Heart left ventricle (tissue), 16 donors: ENCODE data around the gene COL19A1. TPM values are rescaled to one million over a fixed set of nuclear protein-coding genes. Genes with fewer than 3 reads are reported as not detected.

Source experiments
- ATAC-seq, 4 donors: fragments of 200-7000 bp; cut with Tn5 transposase; one replicate each; pipeline ENCODE4 v1.9.1; 2020 to 2022; ENCODE audit warnings: moderate library complexity in 4 of 4, mild to moderate bottlenecking in 3 of 4, moderate number of reproducible peaks in 1 of 4
- DNase-seq, 5 donors: peaks; one replicate each; pipeline ENCODE4 v3.0.0-alpha.2; 2020
- H3K27ac ChIP-seq, 12 donors: fragments of 200-600 bp; sonication (generic) in 4 of 12; one replicate each; pipeline versions ENCODE4 v1.5.0 to v1.8.0; 2016 to 2022; ENCODE audit warnings: mild to moderate bottlenecking in 2 of 12
- H3K27me3 ChIP-seq, 9 donors: fragments of 200-600 bp; sonication (generic) in 2 of 9; one replicate each; pipeline versions ENCODE4 v1.5.1 to v1.8.0; 2016 to 2022; ENCODE audit warnings: mild to moderate bottlenecking in 3 of 9
- H3K36me3 ChIP-seq, 9 donors: fragments of 200-600 bp; sonication (generic) in 2 of 9; one replicate each; pipeline versions ENCODE4 v1.5.0 to v1.8.0; 2018 to 2022; ENCODE audit warnings: mild to moderate bottlenecking in 2 of 9
- H3K4me1 ChIP-seq, 12 donors: fragments of 200-600 bp; sonication (generic) in 4 of 12; one replicate each; pipeline versions ENCODE4 v1.5.0 to v1.8.0; 2016 to 2022; ENCODE audit warnings: mild to moderate bottlenecking in 3 of 12
- H3K4me3 ChIP-seq, 12 donors: fragments of 200-600 bp; sonication (generic) in 4 of 12; one replicate each; pipeline versions ENCODE4 v1.5.0 to v1.8.0; 2017 to 2022; ENCODE audit warnings: mild to moderate bottlenecking in 9 of 12, moderate library complexity in 4 of 12
- H3K9me3 ChIP-seq, 12 donors: fragments of 200-600 bp; sonication (generic) in 4 of 12; one replicate each; pipeline versions ENCODE4 v1.5.0 to v1.8.0; 2016 to 2022; ENCODE audit warnings: mild to moderate bottlenecking in 1 of 12
- POLR2A ChIP-seq, 2 donors: fragments of 450-650 bp; IDR thresholded peaks; one replicate each; pipeline ENCODE4 v1.6.1; 2017; ENCODE audit warnings: antibody characterized with exemption in 2 of 2, mild to moderate bottlenecking in 2 of 2, moderate library complexity in 2 of 2
- WGBS, 4 donors: extraction: QIAGEN DNeasy Blood & Tissue Kit in 2 of 4; methylation state at CpG; one replicate each; pipeline versions ENCODE4 v1.1.5 to v1.1.7; 2013 to 2018; 5-methylcytosine and 5-hydroxymethylcytosine counted together
- intact Hi-C, 10 donors: fragments of 100-400 bp; cut with DNase I; formaldehyde crosslinking; loops; one replicate each; pipeline versions ENCODE4 v1.11.1 to v1.14.2; 2022
- long read RNA-seq, 3 donors: library from polyadenylated mRNA; unstranded; transcript quantifications; one replicate each; pipeline ENCODE4 v2.0.0, GENCODE V29; 2020 to 2021
- polyA plus RNA-seq, 2 donors: library from polyadenylated mRNA; stranded (reverse); fragments of 200-250 nt; gene quantifications; one replicate each; pipeline ENCODE4 v1.2.3, GENCODE V29; 2013
- total RNA-seq, 9 donors: library from RNA; depleted of rRNA in 2 of 9; stranded (reverse); fragments of >200 nt in 2 of 9; fragmentation: NEBNext Ultra II Directional in 3 of 9; extraction: Animal tissue kit (Norgen Biotek cat#: 25700) in 3 of 9; gene quantifications; one replicate each; pipeline versions ENCODE4 v1.1.0 to v1.2.4, GENCODE V29; 2016 to 2023
- TF ChIP-seq, protein P1 (sequence below), 12 donors: fragments of 200-600 bp; sonication (generic) in 4 of 12; IDR thresholded peaks; one replicate each; pipeline versions ENCODE4 v1.5.0 to v1.8.0; 2018 to 2022; ENCODE audit warnings: antibody characterized with exemption in 12 of 12, mild to moderate bottlenecking in 5 of 12
- donor health status: ischemic (EF 13 %, LVEDD 7.1; RV severe dilation, severe dysfunction).
- donor health status: healthy with polysubstance abuse.
- donor health status: DM: no; HTN: yes; CAD: no.
- donor health status: DM: no; HTN: no; CAD: no.
- donor health status: ischemic (EF 25% LVEDD 6.9; RV normal size, moderate dysfunction).
- donor health status: ischemic (EF 25% LVEDD 5.7; RV mildly dilated, moderate dysfunction).
- donor health status: healthy.
- donor health status: DM: yes; HTN: yes; CAD: no.
- donor health status: ischemic (EF 35%, LVEDD 5.7; RV mildly dilated, moderate dysfunction).
- donor health status: nonischemic (EF 11% LVEDD 7.7; RV severe dilation, severe dysfunction).
- donor health status: DM: yes; HTN: yes; CAD: no.
- donor health status: PGD.
- donor health status: ischemic (EF 29% LVEDD 5.4; RV normal size, mild dysfunction).
- donor health status: nonischemic (EF 23%, LVEDD 6.1; RV moderate dilation, normal function).

Gene COL19A1
- 1 to 10 TPM in 7 of 9 donors, under 1 TPM in 2; 0.91 to 4.6 (median 1.7) TPM for total RNA-seq
- under 1 TPM; 0.69 to 0.72 TPM for polyA plus RNA-seq
- long read RNA-seq, donor 1, partial matches to known transcripts = 0 of 3 reads
- long read RNA-seq, donor 1, other reads (novel, unspliced or antisense) = 2 of 3 reads
- long read RNA-seq, donor 2, partial matches to known transcripts = 0 of 5 reads
- long read RNA-seq, donor 2, other reads (novel, unspliced or antisense) = 5 of 5 reads
- long read RNA-seq, donor 3, partial matches to known transcripts = 1 of 5 reads
- long read RNA-seq, donor 3, other reads (novel, unspliced or antisense) = 4 of 5 reads

DNA sequence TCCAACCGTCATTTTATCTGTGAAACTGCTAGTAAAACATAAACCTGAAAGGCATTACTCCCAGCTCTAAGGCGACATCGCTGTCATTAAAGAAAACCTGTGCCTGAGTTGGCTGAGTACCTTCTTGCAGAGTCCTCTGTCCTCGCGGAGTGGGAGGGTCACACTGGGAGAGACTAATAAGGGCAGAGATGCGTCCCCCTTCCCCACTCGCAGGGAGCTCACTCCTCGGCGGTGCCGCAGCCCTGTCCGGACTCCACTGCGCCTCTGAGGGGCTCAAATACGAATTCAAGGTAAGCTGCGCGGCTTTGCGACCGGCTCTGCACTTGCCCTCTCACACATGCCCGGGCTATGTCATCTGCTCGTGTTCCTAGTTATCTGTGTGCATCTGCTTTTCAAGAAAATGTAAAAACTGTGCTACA lies at the start of gene COL19A1:
Gene COL19A1, plus strand, starts transcription at position 206 of the 419 bp plus-strand sequence. CDS start 13,012 bp downstream, outside the sequence.
- no peak for TF ChIP-seq POLR2A (IDR thresholded peaks at IDR 0.05)
- TF ChIP-seq, protein P1, sequence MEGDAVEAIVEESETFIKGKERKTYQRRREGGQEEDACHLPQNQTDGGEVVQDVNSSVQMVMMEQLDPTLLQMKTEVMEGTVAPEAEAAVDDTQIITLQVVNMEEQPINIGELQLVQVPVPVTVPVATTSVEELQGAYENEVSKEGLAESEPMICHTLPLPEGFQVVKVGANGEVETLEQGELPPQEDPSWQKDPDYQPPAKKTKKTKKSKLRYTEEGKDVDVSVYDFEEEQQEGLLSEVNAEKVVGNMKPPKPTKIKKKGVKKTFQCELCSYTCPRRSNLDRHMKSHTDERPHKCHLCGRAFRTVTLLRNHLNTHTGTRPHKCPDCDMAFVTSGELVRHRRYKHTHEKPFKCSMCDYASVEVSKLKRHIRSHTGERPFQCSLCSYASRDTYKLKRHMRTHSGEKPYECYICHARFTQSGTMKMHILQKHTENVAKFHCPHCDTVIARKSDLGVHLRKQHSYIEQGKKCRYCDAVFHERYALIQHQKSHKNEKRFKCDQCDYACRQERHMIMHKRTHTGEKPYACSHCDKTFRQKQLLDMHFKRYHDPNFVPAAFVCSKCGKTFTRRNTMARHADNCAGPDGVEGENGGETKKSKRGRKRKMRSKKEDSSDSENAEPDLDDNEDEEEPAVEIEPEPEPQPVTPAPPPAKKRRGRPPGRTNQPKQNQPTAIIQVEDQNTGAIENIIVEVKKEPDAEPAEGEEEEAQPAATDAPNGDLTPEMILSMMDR (IDR thresholded peaks at IDR 0.05) = no peak
- H3K4me1 ChIP-seq = peaks cover 0 to 17% (median 2%) of the 10 kb centered on the region in 12 donors
- no peaks in the 10 kb centered on the region for H3K9me3 ChIP-seq
- 3 to 13% (median 4%) methylated on average over 19 of the region's 19 CpGs for WGBS, 4 donors
- H3K36me3 ChIP-seq = no peaks in the 10 kb centered on the region
- DNase-seq (peak; percentile 15 to 68 (median 40)), ATAC-seq (peak; percentile 61 to 82 (median 76))
- peak within 1 kb of the TSS in 10 of 12 donors; percentile 1 to 74 (median 59) for H3K27ac ChIP-seq
- peaks cover 0 to 33% (median 0%) of the 10 kb centered on the region in 9 donors for H3K27me3 ChIP-seq
- intact Hi-C loops = loop anchor here in 1 of 10 donors (5.0 kb wide), 1 partner anchor 106 kb away; no protein-coding TSS in a partner anchor
- H3K4me3 ChIP-seq = peak within 1 kb of the TSS; percentile 28 to 84 (median 63)

DNA sequence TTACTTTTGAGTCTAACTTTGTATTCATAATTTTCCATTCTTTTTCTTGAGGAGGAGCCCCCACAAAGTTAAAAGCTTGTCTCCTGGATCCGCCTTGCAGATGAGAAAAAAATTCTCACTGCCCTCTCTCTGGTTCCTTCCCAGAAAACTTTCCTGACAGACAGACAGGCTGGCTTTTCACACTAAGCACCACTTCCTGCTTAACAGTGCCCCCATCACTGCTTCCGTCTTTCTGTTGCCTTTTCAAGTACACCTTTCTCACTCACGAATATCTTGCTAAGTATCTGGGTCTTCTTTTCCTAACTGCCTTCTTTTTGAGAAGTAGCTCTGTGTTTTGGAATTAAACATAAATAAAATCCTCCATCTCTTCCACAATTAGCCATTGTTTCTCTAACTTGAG lies 49.8 kb upstream of the COL19A1 start:
- intact Hi-C loops = no loop called here
- Histone ChIP-seq H3K27me3 (no peaks in the 10 kb centered on the region), H3K4me3 (no peak overlapping the region), H3K9me3 (no peaks in the 10 kb centered on the region), H3K27ac (no peak overlapping the region), H3K4me1 (peaks cover 0 to 34% (median 0%) of the 10 kb centered on the region in 12 donors), H3K36me3 (no peaks in the 10 kb centered on the region)
- WGBS, 4 donors = 63 to 71% (median 66%) methylated on average over 3 of the region's 3 CpGs
- no peak for TF ChIP-seq POLR2A (IDR thresholded peaks at IDR 0.05)
- TF ChIP-seq, protein P1 (IDR thresholded peaks at IDR 0.05) = no peak
- DNase-seq = no peak
- no peak for ATAC-seq

DNA sequence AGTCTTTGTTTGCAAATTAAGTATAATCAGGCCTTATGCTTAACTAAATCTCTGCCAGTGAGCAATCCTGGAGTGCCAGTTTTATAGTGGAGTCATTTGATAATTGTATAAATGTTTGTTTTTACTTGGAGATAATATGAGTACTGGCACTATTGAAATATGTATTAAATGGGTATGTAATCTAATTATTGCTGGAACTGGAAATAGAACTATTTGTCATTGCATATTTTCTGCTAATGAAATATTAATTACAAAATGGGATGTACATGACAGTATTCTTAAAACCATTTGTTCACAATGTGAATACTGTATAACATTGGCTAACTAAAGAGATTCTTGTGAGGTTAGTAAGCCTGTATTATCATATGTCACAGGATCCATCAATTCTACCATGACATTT lies 49.0 kb upstream of the COL19A1 start:
- no peaks in the 10 kb centered on the region for H3K9me3 ChIP-seq
- peaks cover 0 to 32% (median 0%) of the 10 kb centered on the region in 12 donors for H3K4me1 ChIP-seq
- H3K27ac ChIP-seq = no peak overlapping the region
- no peaks in the 10 kb centered on the region for H3K27me3 ChIP-seq
- intact Hi-C loops = no loop called here
- TF ChIP-seq POLR2A (IDR thresholded peaks at IDR 0.05) = no peak
- TF ChIP-seq, protein P1 (IDR thresholded peaks at IDR 0.05) = no peak
- ATAC-seq = no peak
- DNase-seq = no peak
- H3K4me3 ChIP-seq = no peak overlapping the region
- H3K36me3 ChIP-seq = no peaks in the 10 kb centered on the region

DNA sequence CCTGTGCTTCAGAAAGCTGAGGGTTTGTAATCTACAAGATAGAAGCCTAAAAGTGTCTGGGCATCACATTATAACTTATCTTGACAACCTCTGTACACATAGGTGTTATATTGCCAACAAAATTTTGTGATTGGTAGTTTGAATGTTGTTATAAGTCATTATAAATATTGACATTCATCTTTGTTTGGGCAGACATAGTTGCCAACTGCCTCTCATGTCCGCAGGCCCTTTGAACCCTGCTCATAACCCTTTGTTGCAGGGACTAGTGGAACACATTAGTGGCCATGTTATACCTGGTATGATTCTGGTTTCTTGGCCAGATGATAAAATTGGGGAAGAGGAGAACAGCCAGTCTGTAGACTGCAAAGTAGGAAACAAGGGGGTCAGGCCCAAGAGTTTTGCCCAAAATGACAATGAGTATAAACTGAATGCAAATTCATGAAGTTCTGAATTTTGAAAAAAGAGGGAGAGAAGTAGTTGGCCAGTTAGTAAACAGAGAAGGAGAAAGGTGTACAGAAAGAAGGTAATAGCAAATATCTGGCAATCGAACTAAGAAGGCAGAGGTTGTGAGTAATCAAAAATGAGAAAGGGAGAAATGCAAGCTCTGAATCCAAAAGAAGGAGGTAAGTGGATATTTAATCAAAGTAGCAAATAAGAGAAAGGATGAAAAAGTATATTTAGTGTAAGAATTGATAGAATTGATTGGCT lies 48.0 kb upstream of the COL19A1 start:
- H3K9me3 ChIP-seq = no peaks in the 10 kb centered on the region
- no peak overlapping the region for H3K27ac ChIP-seq
- H3K4me1 ChIP-seq = peaks cover 0 to 22% (median 0%) of the 10 kb centered on the region in 12 donors
- ATAC-seq (no peak), DNase-seq (no peak)
- no peak overlapping the region for H3K4me3 ChIP-seq
- no peaks in the 10 kb centered on the region for H3K36me3 ChIP-seq
- intact Hi-C loops = no loop called here
- WGBS, 4 donors = 94 to 98% (median 97%) methylated on average over 2 of the region's 2 CpGs
- H3K27me3 ChIP-seq = no peaks in the 10 kb centered on the region
- TF ChIP-seq POLR2A (IDR thresholded peaks at IDR 0.05) = no peak
- TF ChIP-seq, protein P1 (IDR thresholded peaks at IDR 0.05) = no peak
